GM06990 (cell line): ENCODE measurements around the gene CES3.
"Not testable (repeated sequence)": the region's sequence is repeated elsewhere in the genome, so short reads cannot be mapped to it uniquely, and the experiment has no call there.

Source experiments
- DNase-seq: peaks from one replicate; pipeline ENCODE4 v3.0.0-alpha.2; 2011; ENCODE audit not compliant: insufficient read length; ENCODE audit errors: extremely low read depth
- H3K27me3 ChIP-seq: replicated peaks from 2 replicates; pipeline ENCODE4 v1.6.0; 2011; ENCODE audit warnings: low read length; ENCODE audit not compliant: control insufficient read depth, insufficient read depth
- H3K36me3 ChIP-seq: 2 replicates; pipeline ENCODE4 v1.5.1; 2011; ENCODE audit warnings: low read length; ENCODE audit not compliant: control insufficient read depth, insufficient read depth
- H3K4me3 ChIP-seq: replicated peaks from 2 replicates; pipeline ENCODE4 v1.5.1; 2011; ENCODE audit warnings: low read depth, mild to moderate bottlenecking, control low read depth, low read length
- TF ChIP-seq, protein P1 (sequence below): IDR thresholded peaks from 2 replicates; pipeline ENCODE4 v1.5.1; 2011; ENCODE audit warnings: low read length, control low read depth, mild to moderate bottlenecking, inconsistent platforms; ENCODE audit not compliant: insufficient read depth, poor library complexity, severe bottlenecking

Gene CES3

GRCh38 chr16:66933776-66934137 lies 27.3 kb upstream of the CES3 start:
- Histone ChIP-seq H3K36me3 (peaks cover 12% of the 10 kb centered on the region), H3K4me3 (peak overlapping the region; percentile 97), H3K27me3 (no peaks in the 10 kb centered on the region)
- DNase-seq = no peak
- TF ChIP-seq, protein P1, sequence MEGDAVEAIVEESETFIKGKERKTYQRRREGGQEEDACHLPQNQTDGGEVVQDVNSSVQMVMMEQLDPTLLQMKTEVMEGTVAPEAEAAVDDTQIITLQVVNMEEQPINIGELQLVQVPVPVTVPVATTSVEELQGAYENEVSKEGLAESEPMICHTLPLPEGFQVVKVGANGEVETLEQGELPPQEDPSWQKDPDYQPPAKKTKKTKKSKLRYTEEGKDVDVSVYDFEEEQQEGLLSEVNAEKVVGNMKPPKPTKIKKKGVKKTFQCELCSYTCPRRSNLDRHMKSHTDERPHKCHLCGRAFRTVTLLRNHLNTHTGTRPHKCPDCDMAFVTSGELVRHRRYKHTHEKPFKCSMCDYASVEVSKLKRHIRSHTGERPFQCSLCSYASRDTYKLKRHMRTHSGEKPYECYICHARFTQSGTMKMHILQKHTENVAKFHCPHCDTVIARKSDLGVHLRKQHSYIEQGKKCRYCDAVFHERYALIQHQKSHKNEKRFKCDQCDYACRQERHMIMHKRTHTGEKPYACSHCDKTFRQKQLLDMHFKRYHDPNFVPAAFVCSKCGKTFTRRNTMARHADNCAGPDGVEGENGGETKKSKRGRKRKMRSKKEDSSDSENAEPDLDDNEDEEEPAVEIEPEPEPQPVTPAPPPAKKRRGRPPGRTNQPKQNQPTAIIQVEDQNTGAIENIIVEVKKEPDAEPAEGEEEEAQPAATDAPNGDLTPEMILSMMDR = no peak

DNA sequence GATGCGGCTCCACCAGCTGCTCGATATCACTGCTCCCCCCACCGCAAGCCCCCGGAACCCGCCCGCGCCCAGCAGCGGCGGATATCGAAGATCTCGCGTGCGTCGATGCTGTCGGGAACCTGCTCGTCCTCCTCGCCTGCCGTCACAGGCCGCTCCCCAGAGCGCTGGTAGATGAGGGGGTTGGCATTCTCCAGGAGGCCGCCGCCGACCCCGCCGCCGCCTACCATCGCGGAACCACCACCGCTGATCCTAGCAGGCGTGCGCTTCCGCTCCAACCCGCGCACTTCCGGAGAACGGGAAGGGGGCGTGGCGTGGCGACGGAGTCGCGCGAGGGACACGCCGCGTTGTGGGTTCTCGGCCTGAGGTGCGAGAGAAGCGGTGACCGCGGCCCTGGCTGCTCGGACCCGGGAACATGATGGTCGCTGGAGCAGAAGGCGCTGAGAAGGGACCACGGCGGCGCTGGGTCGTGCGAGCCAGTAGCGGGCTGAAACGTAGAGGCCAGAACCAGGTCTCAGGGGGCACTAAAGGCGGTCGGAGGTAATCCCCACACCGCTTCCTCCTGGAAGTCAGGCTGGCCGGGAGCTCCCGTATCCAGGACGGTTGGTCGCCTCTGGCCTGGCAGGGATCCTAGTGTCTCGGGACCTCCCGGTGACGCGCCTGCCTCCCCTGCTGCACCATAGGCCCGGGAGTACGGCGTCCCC lies 26.8 kb upstream of the CES3 start, which contains the start of gene CIAO2B:
CIAO2B (minus strand) TSS at position 265 of the 701 bp plus-strand sequence; CDS start at position 227, 38 bp downstream.
- H3K4me3 ChIP-seq = peak within 1 kb of the TSS; percentile 97
- TF ChIP-seq, protein P1 = no peak
- DNase-seq = peak; percentile 92

GRCh38 chr16:66934839-66935313 lies 26.2 kb upstream of the CES3 start:
- not testable (repeated sequence) for H3K27me3 ChIP-seq, DNase-seq
- peak overlapping the region; percentile 97 for H3K4me3 ChIP-seq
- H3K36me3 ChIP-seq = peaks cover 19% of the 10 kb centered on the region

More for the DNA sequence above, 26.8 kb upstream of the CES3 start, which contains the start of gene CIAO2B:
- H3K36me3 ChIP-seq = peaks cover 16% of the 10 kb centered on the region
- no peaks in the 10 kb centered on the region for H3K27me3 ChIP-seq

- TF ChIP-seq, protein P1 = no peak
- no peak for DNase-seq
- Histone ChIP-seq H3K27me3 (no peaks in the 10 kb centered on the region), H3K4me3 (peak within 1 kb of the TSS; percentile 97), H3K36me3 (peaks cover 20% of the 10 kb centered on the region)
These were observed 25.6 kb upstream of the CES3 start, which contains the start of gene CES2 for GRCh38 chr16:66935314-66936011. Gene CES2, plus strand, starts transcription at chr16:66935516. Its CDS starts 120 bp downstream, at chr16:66935636.

GRCh38 chr16:66936462-66936861 lies 24.6 kb upstream of the CES3 start:
- Histone ChIP-seq H3K27me3 (no peaks in the 10 kb centered on the region), H3K4me3 (no peak overlapping the region), H3K36me3 (peaks cover 27% of the 10 kb centered on the region)
- TF ChIP-seq, protein P1 = no peak
- no peak for DNase-seq
